CD4-positive, CD25-positive, alpha-beta regulatory T cell (primary cell): Measurements from ENCODE around the gene SUCLG1. TPM values are rescaled to one million over a fixed set of nuclear protein-coding genes. Genes with fewer than 3 reads are reported as not detected.

Experiments used
- ATAC-seq, 2 donors: fragments of 150-1000 bp; cut with Tn5 transposase; one replicate each; pipeline ENCODE4 v1.10.0; 2021; ENCODE audit warnings: low read depth in 2 of 2, moderate number of reproducible peaks in 2 of 2, moderate library complexity in 1 of 2
- DNase-seq, 3 donors: peaks; one replicate each; pipeline versions ENCODE4 v3.0.0 to v3.0.0-alpha.2; 2012 to 2022; ENCODE audit warnings: mixed read lengths in 1 of 3
- H3K27ac ChIP-seq: one replicate; pipeline ENCODE4 v1.7.0; 2013; ENCODE audit warnings: mild to moderate bottlenecking, low read length; ENCODE audit not compliant: insufficient read depth, poor library complexity, severe bottlenecking
- H3K27me3 ChIP-seq: one replicate; pipeline ENCODE4 v1.7.0; 2013; ENCODE audit warnings: low read length; ENCODE audit not compliant: control insufficient read depth, insufficient read depth
- H3K36me3 ChIP-seq: one replicate; pipeline ENCODE4 v1.7.0; 2013; ENCODE audit warnings: mild to moderate bottlenecking, low read length, moderate library complexity; ENCODE audit not compliant: control insufficient read depth, insufficient read depth
- H3K4me1 ChIP-seq: 2 replicates; pipeline ENCODE4 v1.7.0; 2013; ENCODE audit warnings: mild to moderate bottlenecking, low read length; ENCODE audit not compliant: insufficient read depth, control insufficient read depth, poor library complexity, severe bottlenecking
- H3K4me3 ChIP-seq: one replicate; pipeline ENCODE4 v1.7.0; 2013; ENCODE audit warnings: low read depth, mild to moderate bottlenecking, low read length, moderate library complexity
- H3K9me3 ChIP-seq, 2 experiments: 1 replicate in 1 of 2; 2 replicates in 1 of 2; pipeline ENCODE4 v1.7.0; 2013; ENCODE audit warnings: low read length in 2 of 2, mild to moderate bottlenecking in 1 of 2, moderate library complexity in 1 of 2; ENCODE audit not compliant: control insufficient read depth in 2 of 2
- H3K27ac Mint-ChIP-seq, 3 donors: one replicate each; pipeline ENCODE4 v1.8.0; 2020 to 2022; ENCODE audit warnings: mild to moderate bottlenecking in 3 of 3, mixed read lengths in 3 of 3, moderate library complexity in 2 of 3
- H3K27me3 Mint-ChIP-seq: one replicate; pipeline ENCODE4 v1.8.0; 2022; ENCODE audit warnings: mild to moderate bottlenecking, mixed read lengths
- H3K36me3 Mint-ChIP-seq: one replicate; pipeline ENCODE4 v1.8.0; 2020; ENCODE audit warnings: mixed read lengths
- H3K4me1 Mint-ChIP-seq, 4 donors: one replicate each; pipeline ENCODE4 v1.8.0; 2020 to 2022; ENCODE audit warnings: mixed read lengths in 4 of 4, mild to moderate bottlenecking in 1 of 4
- H3K4me3 Mint-ChIP-seq, 4 donors: one replicate each; pipeline ENCODE4 v1.8.0; 2020 to 2022; ENCODE audit warnings: mild to moderate bottlenecking in 4 of 4, mixed read lengths in 4 of 4, moderate library complexity in 3 of 4
- H3K9me3 Mint-ChIP-seq, 7 donors: one replicate each; pipeline ENCODE4 v1.8.0; 2020 to 2022; ENCODE audit warnings: mixed read lengths in 7 of 7, mild to moderate bottlenecking in 3 of 7, moderate library complexity in 2 of 7
- polyA plus RNA-seq, 4 donors: library from polyadenylated mRNA; unstranded; fragments of 300-500 nt; fragmentation: Illumina TruSeq; gene quantifications; one replicate each; pipeline ENCODE4 v1.2.3, GENCODE V29; 2021
- total RNA-seq: library from RNA; stranded (reverse); gene quantifications from one replicate; pipeline ENCODE4 v1.2.3, GENCODE V29; 2022

The SUCLG1 gene
- 47.4 TPM for total RNA-seq
- polyA plus RNA-seq = 100 to 1,000 TPM in 2 of 4 donors, 10 to 100 TPM in 2; 94.7 to 116 (median 101) TPM

GRCh38 chr2:84459018-84459943 lies at the start of gene SUCLG1:
TSS of gene SUCLG1 (minus strand) at chr2:84459280. CDS start at chr2:84459269, 11 bp downstream.
- Mint-ChIP-seq H3K9me3 (no peaks in the 10 kb centered on the region), H3K27ac (peak within 1 kb of the TSS; percentile 94 to 99 (median 98)), H3K4me3 (peak within 1 kb of the TSS; percentile 91 to 96 (median 95)), H3K36me3 (no peaks in the 10 kb centered on the region), H3K4me1 (peaks cover 28 to 54% (median 40%) of the 10 kb centered on the region in 4 donors), H3K27me3 (no peaks in the 10 kb centered on the region)
- Histone ChIP-seq H3K27me3 (no peaks in the 10 kb centered on the region), H3K4me1 (peaks cover 32% of the 10 kb centered on the region), H3K9me3 (no peaks in the 10 kb centered on the region), H3K27ac (peak within 1 kb of the TSS; percentile 90), H3K4me3 (peak within 1 kb of the TSS; percentile 82), H3K36me3 (peaks cover 2% of the 10 kb centered on the region)
- ATAC-seq = peak; percentile 97
- DNase-seq = peak; percentile 81 to 92 (median 91)

- peak overlapping the region; percentile 24 to 68 (median 53) for H3K27ac Mint-ChIP-seq
These were observed 39.2 kb upstream of the SUCLG1 start for GRCh38 chr2:84498150-84498799.

GRCh38 chr2:84497285-84497684 lies 38.2 kb upstream of the SUCLG1 start:
- peaks cover 0 to 3% (median 0%) of the 10 kb centered on the region in 7 donors for H3K9me3 Mint-ChIP-seq
- no peak overlapping the region for H3K27ac ChIP-seq
- peaks cover 6 to 15% (median 9%) of the 10 kb centered on the region in 4 donors for H3K4me1 Mint-ChIP-seq
- ATAC-seq = no peak
- peaks cover 4% of the 10 kb centered on the region for H3K27me3 ChIP-seq
- no peaks in the 10 kb centered on the region for H3K4me1 ChIP-seq
- no peak overlapping the region for H3K4me3 ChIP-seq
- H3K36me3 Mint-ChIP-seq = no peaks in the 10 kb centered on the region
- no peak for DNase-seq
- peak overlapping the region in 2 of 3 donors; percentile 28 to 68 for H3K27ac Mint-ChIP-seq
- H3K9me3 ChIP-seq = no peaks in the 10 kb centered on the region
- H3K27me3 Mint-ChIP-seq = no peaks in the 10 kb centered on the region
- H3K36me3 ChIP-seq = no peaks in the 10 kb centered on the region
- H3K4me3 Mint-ChIP-seq = no peak overlapping the region

More at GRCh38 chr2:84498150-84498799, 39.2 kb upstream of the SUCLG1 start:
- ATAC-seq (no peak), DNase-seq (no peak)
- peaks cover 6 to 15% (median 9%) of the 10 kb centered on the region in 4 donors for H3K4me1 Mint-ChIP-seq
- H3K36me3 ChIP-seq = no peaks in the 10 kb centered on the region
- no peaks in the 10 kb centered on the region for H3K4me1 ChIP-seq
- H3K9me3 Mint-ChIP-seq = peaks cover 0 to 7% (median under 1%) of the 10 kb centered on the region in 7 donors
- H3K9me3 ChIP-seq = no peaks in the 10 kb centered on the region
- H3K27me3 Mint-ChIP-seq = peaks cover 6% of the 10 kb centered on the region
- H3K4me3 ChIP-seq = no peak overlapping the region
- no peaks in the 10 kb centered on the region for H3K36me3 Mint-ChIP-seq
- H3K27ac ChIP-seq = no peak overlapping the region
- H3K27me3 ChIP-seq = peaks cover 4% of the 10 kb centered on the region
- H3K4me3 Mint-ChIP-seq = no peak overlapping the region

GRCh38 chr2:84496386-84496785 lies 37.3 kb upstream of the SUCLG1 start:
- DNase-seq (no peak), ATAC-seq (no peak)
- Mint-ChIP-seq H3K36me3 (no peaks in the 10 kb centered on the region), H3K4me1 (peaks cover 3 to 15% (median 8%) of the 10 kb centered on the region in 4 donors), H3K27me3 (no peaks in the 10 kb centered on the region), H3K9me3 (no peaks in the 10 kb centered on the region), H3K4me3 (no peak overlapping the region), H3K27ac (no peak overlapping the region)
- Histone ChIP-seq H3K4me1 (no peaks in the 10 kb centered on the region), H3K27me3 (peaks cover 4% of the 10 kb centered on the region), H3K36me3 (no peaks in the 10 kb centered on the region), H3K27ac (no peak overlapping the region), H3K9me3 (no peaks in the 10 kb centered on the region), H3K4me3 (no peak overlapping the region)

- DNase-seq (peak; percentile 16 to 87 (median 77)), ATAC-seq (peak; percentile 91 to 92)
- no peaks in the 10 kb centered on the region for H3K9me3 Mint-ChIP-seq
- H3K4me3 Mint-ChIP-seq = no peak overlapping the region
- no peak overlapping the region for H3K4me3 ChIP-seq
- no peaks in the 10 kb centered on the region for H3K9me3 ChIP-seq
- H3K27me3 ChIP-seq = peaks cover 4% of the 10 kb centered on the region
- H3K27ac ChIP-seq = no peak overlapping the region
- no peaks in the 10 kb centered on the region for H3K27me3 Mint-ChIP-seq
- peak overlapping the region in 1 of 3 donors; percentile 14 for H3K27ac Mint-ChIP-seq
- no peaks in the 10 kb centered on the region for H3K4me1 ChIP-seq
- no peaks in the 10 kb centered on the region for H3K36me3 Mint-ChIP-seq
- no peaks in the 10 kb centered on the region for H3K36me3 ChIP-seq
- peaks cover 3 to 15% (median 8%) of the 10 kb centered on the region in 4 donors for H3K4me1 Mint-ChIP-seq
These were observed 36.6 kb upstream of the SUCLG1 start for GRCh38 chr2:84495539-84496146.

- no peak overlapping the region for H3K27ac ChIP-seq
- no peaks in the 10 kb centered on the region for H3K4me1 ChIP-seq
- no peak for DNase-seq
- H3K9me3 Mint-ChIP-seq = no peaks in the 10 kb centered on the region
- peak overlapping the region in 1 of 3 donors; percentile 38 for H3K27ac Mint-ChIP-seq
- no peaks in the 10 kb centered on the region for H3K36me3 Mint-ChIP-seq
- no peak overlapping the region for H3K4me3 Mint-ChIP-seq
- no peak overlapping the region for H3K4me3 ChIP-seq
- no peaks in the 10 kb centered on the region for H3K9me3 ChIP-seq
- peaks cover 4% of the 10 kb centered on the region for H3K27me3 ChIP-seq
- ATAC-seq = no peak
- no peaks in the 10 kb centered on the region for H3K36me3 ChIP-seq
- H3K27me3 Mint-ChIP-seq = no peaks in the 10 kb centered on the region
- peaks cover 3 to 15% (median 8%) of the 10 kb centered on the region in 4 donors for H3K4me1 Mint-ChIP-seq
These were observed 35.0 kb upstream of the SUCLG1 start for GRCh38 chr2:84494070-84494469.

GRCh38 chr2:84493514-84493913 lies 34.4 kb upstream of the SUCLG1 start:
- DNase-seq (no peak), ATAC-seq (no peak)
- no peaks in the 10 kb centered on the region for H3K4me1 ChIP-seq
- H3K9me3 ChIP-seq = no peaks in the 10 kb centered on the region
- no peak overlapping the region for H3K27ac Mint-ChIP-seq
- peaks cover 4% of the 10 kb centered on the region for H3K27me3 ChIP-seq
- H3K4me3 Mint-ChIP-seq = no peak overlapping the region
- no peak overlapping the region for H3K4me3 ChIP-seq
- H3K36me3 ChIP-seq = no peaks in the 10 kb centered on the region
- H3K36me3 Mint-ChIP-seq = no peaks in the 10 kb centered on the region
- H3K27me3 Mint-ChIP-seq = no peaks in the 10 kb centered on the region
- peaks cover 3 to 13% (median 8%) of the 10 kb centered on the region in 4 donors for H3K4me1 Mint-ChIP-seq
- no peaks in the 10 kb centered on the region for H3K9me3 Mint-ChIP-seq
- no peak overlapping the region for H3K27ac ChIP-seq
